HCT116 (cell line): Measurements from ENCODE around the gene CSF2RB. TPM values are rescaled to one million over a fixed set of nuclear protein-coding genes. Genes with fewer than 3 reads are reported as not detected.

ENCODE experiments used
- ATAC-seq: fragments of 200-7000 bp; cut with Tn5 transposase; 2 replicates; pipeline ENCODE4 v1.9.1; 2020; ENCODE audit warnings: mild to moderate bottlenecking, moderate library complexity
- BruUV-seq: library from RNA; stranded (reverse); fragments of 400-500 nt; replicated peaks from 2 replicates; lab custom pipeline; 2021; lab: Mats Ljungman, UMichigan
- CTCF ChIA-PET: fragments of 300-600 bp; sonication (Branson Sonifier 250); formaldehyde crosslinking; loops from one replicate; lab custom pipeline; 2021; ENCODE audit warnings: antibody characterized with exemption; lab: Charles Lee
- POLR2A ChIA-PET: fragments of 300-600, 350-600 bp; sonication (Branson Sonifier 250); formaldehyde crosslinking; loops from one replicate; lab custom pipeline; 2021; ENCODE audit warnings: antibody characterized with exemption; lab: Charles Lee
- RAD21 ChIA-PET, 2 experiments: fragments of 300-600 bp; sonication (Branson Sonifier 250); formaldehyde crosslinking; loops; one replicate each; lab custom pipeline; 2023; ENCODE audit warnings: low total read pairs in 2 of 2; ENCODE audit not compliant: uncharacterized antibody in 2 of 2, unreplicated experiment in 2 of 2, low non-redundant PET in 1 of 2; lab: Charles Lee
- DNase-seq: peaks from one replicate; pipeline ENCODE4 v3.0.0-alpha.2; 2010; ENCODE audit warnings: low read depth, low spot score
- H2AFZ ChIP-seq: fragments of 200-600 bp; shearing (Covaris generic), sonication (generic); 2 replicates; pipeline ENCODE4 v1.6.1; 2017; ENCODE audit warnings: low read depth, mixed run types, mixed read lengths, antibody characterized with exemption, low read length; ENCODE audit not compliant: poor library complexity, severe bottlenecking
- H3K27ac ChIP-seq: 2 replicates; pipeline ENCODE4 v1.5.1; 2012; ENCODE audit warnings: low read depth, low read length
- H3K27me3 ChIP-seq: fragments of 200-600 bp; sonication (generic); 2 replicates; pipeline ENCODE4 v1.6.1; 2016; ENCODE audit warnings: mixed run types, low read length, mixed read lengths; ENCODE audit not compliant: insufficient read depth
- H3K36me3 ChIP-seq, 2 experiments: fragments of 200-500 bp in 1 of 2; fragments of 200-600 bp in 1 of 2; sonication (Bioruptor generic) in 1 of 2; sonication (generic) in 1 of 2; 2 replicates each; pipeline versions ENCODE4 v1.5.1 to v1.6.1; 2014 to 2016; ENCODE audit warnings: low read length in 2 of 2, inconsistent platforms in 1 of 2, mixed read lengths in 1 of 2, mixed run types in 1 of 2; ENCODE audit not compliant: insufficient read depth in 2 of 2, control insufficient read depth in 1 of 2
- H3K4me1 ChIP-seq, 2 experiments: fragments of 200-600 bp in 1 of 2; sonication (generic) in 1 of 2; 2 replicates each; pipeline versions ENCODE4 v1.5.1 to v1.6.1; 2012 to 2017; ENCODE audit warnings: low read length in 2 of 2, inconsistent platforms in 1 of 2, mild to moderate bottlenecking in 1 of 2, mixed read lengths in 1 of 2, mixed run types in 1 of 2, moderate library complexity in 1 of 2; ENCODE audit not compliant: insufficient read depth in 2 of 2, control insufficient read depth in 1 of 2
- H3K4me2 ChIP-seq: fragments of 200-600 bp; sonication (generic); 2 replicates; pipeline ENCODE4 v1.6.1; 2017; ENCODE audit warnings: mixed run types, low read length, mixed read lengths
- H3K4me3 ChIP-seq, 2 experiments: fragments of 200-600 bp in 1 of 2; sonication (generic) in 1 of 2; replicated peaks in 1 of 2; 2 replicates each; pipeline ENCODE4 v1.5.1; 2011 to 2016; ENCODE audit warnings: low read length in 2 of 2, control low read depth in 1 of 2, low read depth in 1 of 2, mild to moderate bottlenecking in 1 of 2, mixed read lengths in 1 of 2, mixed run types in 1 of 2
- H3K79me2 ChIP-seq: fragments of 200-600 bp; sonication (generic); 2 replicates; pipeline ENCODE4 v1.6.1; 2017; ENCODE audit warnings: mild to moderate bottlenecking, mixed run types, low read length, moderate library complexity, mixed read lengths; ENCODE audit not compliant: insufficient read depth
- H3K9ac ChIP-seq: fragments of 200-600 bp; sonication (generic); 2 replicates; pipeline ENCODE4 v1.6.1; 2016; ENCODE audit warnings: low read length, mixed read lengths
- H3K9me2 ChIP-seq: fragments of 200-600 bp; sonication (generic), shearing (Covaris generic); 2 replicates; pipeline ENCODE4 v1.6.1; 2017; ENCODE audit warnings: mixed run types, mild to moderate bottlenecking, moderate library complexity; ENCODE audit not compliant: insufficient read depth
- H3K9me3 ChIP-seq, 2 experiments: fragments of 200-500 bp in 1 of 2; fragments of 200-600 bp in 1 of 2; sonication (Bioruptor generic) in 1 of 2; sonication (generic) in 1 of 2; 2 replicates each; pipeline ENCODE4 v1.6.1; 2014 to 2017; ENCODE audit warnings: low read length in 2 of 2, mixed read lengths in 2 of 2, inconsistent platforms in 1 of 2, low read depth in 1 of 2, mild to moderate bottlenecking in 1 of 2, mixed run types in 1 of 2, moderate library complexity in 1 of 2; ENCODE audit not compliant: control insufficient read depth in 1 of 2, insufficient read depth in 1 of 2
- H4K20me1 ChIP-seq: fragments of 200-600 bp; sonication (generic), shearing (Covaris generic); 2 replicates; pipeline ENCODE4 v1.6.1; 2017; ENCODE audit warnings: mixed run types, mild to moderate bottlenecking, moderate library complexity; ENCODE audit not compliant: insufficient read depth
- ATF3 ChIP-seq: IDR thresholded peaks from 2 replicates; pipeline ENCODE4 v1.6.1; 2012
- CBX3 ChIP-seq: IDR thresholded peaks from 2 replicates; pipeline ENCODE4 v1.6.1; 2012; ENCODE audit warnings: low read depth
- CEBPB ChIP-seq: IDR thresholded peaks from 2 replicates; pipeline ENCODE4 v1.6.1; 2012; ENCODE audit warnings: low read depth
- CTCF ChIP-seq, 3 experiments: fragments of 200-600 bp in 1 of 3; sonication (generic) in 1 of 3; IDR thresholded peaks in 2 of 3; conservative IDR thresholded peaks in 1 of 3; 2 replicates each; pipeline ENCODE4 v1.5.1; 2012 to 2017; ENCODE audit warnings: low read depth in 2 of 3, low read length in 2 of 3, antibody characterized with exemption in 1 of 3, borderline replicate concordance in 1 of 3, control low read depth in 1 of 3, mild to moderate bottlenecking in 1 of 3, mixed read lengths in 1 of 3, mixed run types in 1 of 3, moderate library complexity in 1 of 3; ENCODE audit not compliant: insufficient read depth in 1 of 3
- EGR1 ChIP-seq: IDR thresholded peaks from 2 replicates; pipeline ENCODE4 v1.6.1; 2012; ENCODE audit warnings: low read depth
- EZH2 ChIP-seq: fragments of 200-600 bp; sonication (generic); IDR thresholded peaks from 2 replicates; pipeline ENCODE4 v1.6.1; 2017; ENCODE audit warnings: antibody characterized with exemption, mixed run types
- EZH2phosphoT487 ChIP-seq: fragments of 200-600 bp; IDR thresholded peaks from 2 replicates; pipeline ENCODE4 v1.6.1; 2018; ENCODE audit warnings: antibody characterized with exemption, borderline replicate concordance
- FOSL1 ChIP-seq: IDR thresholded peaks from 2 replicates; pipeline ENCODE4 v1.6.1; 2012; ENCODE audit warnings: low read depth
- JUND ChIP-seq: IDR thresholded peaks from 2 replicates; pipeline ENCODE4 v1.6.1; 2012
- POLR2A ChIP-seq: IDR thresholded peaks from 2 replicates; pipeline ENCODE4 v1.7.0; 2011; ENCODE audit warnings: borderline replicate concordance; ENCODE audit not compliant: insufficient read depth, insufficient read length; ENCODE audit errors: extremely low read depth
- RAD21 ChIP-seq: IDR thresholded peaks from 2 replicates; pipeline ENCODE4 v1.6.1; 2012; ENCODE audit warnings: low read depth, mild to moderate bottlenecking
- SIN3A ChIP-seq: IDR thresholded peaks from 2 replicates; pipeline ENCODE4 v1.6.1; 2012; ENCODE audit warnings: low read depth
- SRF ChIP-seq: IDR thresholded peaks from 2 replicates; pipeline ENCODE4 v1.6.1; 2012; ENCODE audit warnings: low read depth
- TCF7L2 ChIP-seq: IDR thresholded peaks from 2 replicates; pipeline ENCODE4 v1.7.0; 2011; ENCODE audit warnings: borderline replicate concordance, inconsistent platforms; ENCODE audit not compliant: insufficient read depth, insufficient read length; ENCODE audit errors: extremely low read depth
- YY1 ChIP-seq: IDR thresholded peaks from 2 replicates; pipeline ENCODE4 v1.6.1; 2011; ENCODE audit warnings: low read length, low read depth, moderate library complexity, mild to moderate bottlenecking; ENCODE audit not compliant: insufficient replicate concordance; ENCODE audit errors: extremely low read depth
- ZNF274 ChIP-seq: fragments of 200-500 bp; sonication (Bioruptor generic); IDR thresholded peaks from 2 replicates; pipeline ENCODE4 v1.6.1; 2014; ENCODE audit warnings: mild to moderate bottlenecking, low read depth, low read length, inconsistent platforms
- intact Hi-C: fragments of 100-400 bp; cut with micrococcal nuclease; formaldehyde crosslinking; loops from 2 replicates; pipeline ENCODE4 v1.10.0; 2022
- total RNA-seq: library from RNA; stranded (reverse); gene quantifications from one replicate; pipeline ENCODE4 v1.2.1, GENCODE V29; 2021; ENCODE audit not compliant: unreplicated experiment

CSF2RB gene
- total RNA-seq, 1 experiment from 2014 or later = 0.10 TPM

GRCh38 chr22:36928786-36929535, 15.5 kb downstream of the CSF2RB start:
- Histone ChIP-seq H3K27me3 (no peaks in the 10 kb centered on the region; the same call in 1 of the 2 replicates), H3K9me2 (no peaks in the 10 kb centered on the region), H3K27ac (no peak overlapping the region), H2AFZ (no peak overlapping the region), H3K9ac (no peak overlapping the region), H4K20me1 (no peaks in the 10 kb centered on the region), H3K79me2 (no peaks in the 10 kb centered on the region), H3K4me2 (no peak overlapping the region), H3K4me3 (no peak overlapping the region), H3K9me3 (no peaks in the 10 kb centered on the region), H3K36me3 (no peaks in the 10 kb centered on the region), H3K4me1 (peaks cover 0 to 7% of the 10 kb centered on the region in 2 experiments; a peak in 2 of 4 replicates)
- CTCF ChIA-PET = no interaction called here
- BruUV-seq = no TSS peak
- TF ChIP-seq JUND (no peak), CEBPB (no peak), SIN3A (no peak), TCF7L2 (no peak), CBX3 (no peak), RAD21 (no peak), SRF (no peak), EZH2phosphoT487 (no peak), POLR2A (no peak), FOSL1 (no peak), ATF3 (no peak), ZNF274 (no peak), EZH2 (no peak), CTCF (IDR thresholded peaks at IDR 0.05 in 2 of 3, conservative IDR thresholded peaks at IDR 0.05 in 1 of 3; ENCODE audit: borderline replicate concordance in 1 of 3, insufficient read depth in 1 of 3, low read depth in 2 of 3, low read length in 2 of 3) (no peak), YY1 (no peak), EGR1 (no peak)
- intact Hi-C loops = no loop called here
- DNase-seq (no peak), ATAC-seq (no peak)
- RAD21 ChIA-PET = no interaction called here
- POLR2A ChIA-PET = no interaction called here
